Measurements from ENCODE around the gene ZNF750. TPM values are rescaled to one million over a fixed set of nuclear protein-coding genes. Genes with fewer than 3 reads are reported as not detected.

The ZNF750 gene
- total RNA-seq, 2 experiments from 2014 or later = not detected

DNA sequence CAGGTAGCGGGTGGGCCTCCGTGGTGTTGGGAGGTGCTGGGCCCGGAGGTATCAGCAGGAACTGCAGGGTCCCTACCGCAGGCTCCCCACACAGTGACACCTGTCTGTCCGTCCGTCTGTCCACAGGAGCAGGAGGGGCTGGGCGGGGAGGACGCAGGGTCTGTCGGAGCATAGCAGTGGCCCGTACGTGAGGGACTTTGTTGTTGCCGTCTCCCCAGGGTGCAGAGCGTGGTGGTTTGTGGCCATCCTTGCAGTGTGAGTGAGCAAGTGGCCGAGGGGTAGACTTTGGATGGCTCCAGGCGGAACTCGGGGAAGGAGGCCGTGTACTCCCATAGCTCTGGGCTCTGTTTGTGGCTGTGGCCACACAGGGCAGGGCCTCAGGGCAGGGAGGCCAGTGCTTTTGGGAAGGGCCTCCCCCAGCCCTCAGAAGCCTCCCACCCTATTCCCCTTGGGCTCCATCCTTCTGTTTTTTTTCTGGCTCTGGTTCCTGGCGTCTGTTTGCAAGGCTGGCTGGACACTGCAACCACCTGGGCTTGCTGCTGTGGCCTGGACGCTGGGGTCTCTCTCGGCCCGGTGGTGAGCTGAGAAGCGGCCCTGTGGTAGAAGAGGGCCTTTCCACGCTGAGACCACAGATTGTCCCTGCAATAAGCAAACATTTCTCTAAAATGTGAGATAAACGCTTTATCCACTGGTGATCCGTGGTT is 41.0 kb upstream of the ZNF750 start:
- Mint-ChIP-seq H3K4me1 (ENCODE audit: low read depth) (peaks cover 77% of the 10 kb centered on the region), H3K36me3 (peaks cover 1% of the 10 kb centered on the region), H3K4me3 (no peak overlapping the region), H3K9me3 (no peaks in the 10 kb centered on the region), H3K27ac (no peak overlapping the region), H3K27me3 (no peaks in the 10 kb centered on the region)
- intact Hi-C loops (cut with micrococcal nuclease) = loop anchor here (10.0 kb wide), 1 partner anchor 174 kb away; no protein-coding TSS in a partner anchor
- POLR2A ChIA-PET = interaction anchor here (1.6 kb wide), 1 partner anchor 17 kb away, joined by 7 read pairs; no protein-coding TSS in a partner anchor
- DNase-seq = no peak
- CTCF ChIA-PET = no interaction called here

DNA sequence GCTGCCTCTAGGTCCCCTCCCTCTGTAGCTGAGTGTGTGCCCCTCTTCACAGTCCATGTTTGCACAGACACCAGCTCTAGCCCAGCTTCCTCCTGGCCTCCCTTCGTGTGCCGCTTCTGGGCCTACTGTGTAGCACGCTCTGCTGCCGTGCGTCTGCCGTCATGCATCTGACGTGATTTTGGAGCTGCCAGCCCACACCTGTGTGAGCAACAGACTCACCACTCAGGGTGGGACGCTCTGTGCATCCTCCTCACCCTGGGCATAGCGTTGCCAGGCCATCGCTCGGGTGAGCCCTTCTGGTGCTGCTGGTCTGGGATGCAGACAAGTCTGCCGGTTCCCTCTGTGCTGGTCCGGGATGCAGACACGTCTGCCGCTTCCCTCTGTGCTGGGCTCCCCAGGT is 39.4 kb upstream of the ZNF750 start:
- Mint-ChIP-seq H3K36me3 (peaks cover 3% of the 10 kb centered on the region), H3K27ac (no peak overlapping the region), H3K4me3 (no peak overlapping the region), H3K9me3 (no peaks in the 10 kb centered on the region), H3K4me1 (ENCODE audit: low read depth) (peaks cover 71% of the 10 kb centered on the region), H3K27me3 (no peaks in the 10 kb centered on the region)
- CTCF ChIA-PET = no interaction called here
- intact Hi-C loops (cut with micrococcal nuclease) = no loop called here
- DNase-seq = no peak
- POLR2A ChIA-PET = no interaction called here

DNA sequence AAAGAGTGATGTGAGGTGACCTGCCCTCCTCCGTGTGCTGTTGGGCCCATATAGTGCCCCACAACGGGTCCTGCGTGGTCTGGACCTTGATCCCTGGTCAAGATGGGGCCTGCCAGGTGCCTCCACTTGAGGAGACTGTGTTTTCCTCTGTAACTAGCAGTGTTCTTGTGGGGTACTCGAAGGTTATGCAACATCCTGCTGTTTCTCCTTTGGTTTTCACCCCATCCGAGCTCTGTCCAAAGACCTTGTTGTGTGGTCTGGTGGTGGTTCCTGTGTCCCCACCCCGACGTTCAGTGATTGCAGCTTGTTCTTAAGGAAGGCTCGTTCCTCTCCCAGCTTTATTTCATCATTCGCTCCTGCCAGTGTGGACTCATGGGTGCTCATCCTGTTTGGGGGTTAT is 38.7 kb upstream of the ZNF750 start:
- Mint-ChIP-seq H3K9me3 (no peaks in the 10 kb centered on the region), H3K36me3 (peaks cover 3% of the 10 kb centered on the region), H3K4me1 (ENCODE audit: low read depth) (peaks cover 64% of the 10 kb centered on the region), H3K4me3 (no peak overlapping the region), H3K27me3 (no peaks in the 10 kb centered on the region), H3K27ac (no peak overlapping the region)
- ChIA-PET CTCF (no interaction called here), POLR2A (no interaction called here)
- intact Hi-C loops (cut with micrococcal nuclease) = no loop called here
- DNase-seq = no peak

DNA sequence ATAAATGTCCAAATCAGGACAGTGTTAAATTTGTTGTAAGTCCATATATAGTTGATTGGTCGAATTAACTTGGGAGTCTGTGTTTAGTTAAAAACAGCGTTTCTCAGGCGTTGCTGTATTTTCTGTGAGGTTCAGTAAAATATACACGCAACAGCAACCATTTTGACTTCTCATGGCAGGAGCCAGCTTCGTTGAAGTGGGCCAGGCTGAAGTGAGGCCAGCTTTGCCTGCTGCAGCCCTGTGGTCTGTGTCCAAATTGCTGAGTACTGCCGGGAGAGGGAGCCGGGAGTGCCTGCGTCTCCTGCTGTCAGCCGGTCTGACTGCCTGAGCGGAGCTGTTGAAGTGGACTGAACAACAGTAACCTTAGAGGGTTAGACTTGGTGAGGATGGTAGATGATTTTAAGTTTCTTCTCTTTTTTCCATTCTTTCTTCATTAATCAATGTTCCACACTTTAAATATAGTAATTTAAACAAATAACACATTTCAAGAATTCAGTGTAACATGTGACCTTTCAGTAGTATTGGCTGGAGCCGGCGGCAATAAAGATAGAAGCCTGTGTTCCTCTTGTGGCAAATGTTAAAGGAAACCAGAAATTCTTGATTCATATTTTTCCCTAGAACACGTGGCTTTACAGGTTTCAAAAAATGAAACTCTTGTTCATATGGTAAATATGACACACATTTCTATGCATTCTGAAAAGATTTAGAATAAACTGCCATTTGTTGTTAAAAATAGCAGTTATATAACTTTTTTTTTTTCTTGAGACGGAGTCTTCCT is 37.0 kb upstream of the ZNF750 start:
- ChIA-PET POLR2A (interaction anchor here (1.4 kb wide), 1 partner anchor 13 kb away, joined by 6 read pairs; no protein-coding TSS in a partner anchor), CTCF (interaction anchor here (0.7 to 1.2 kb wide), 3 partner anchors 13 to 95 kb away, joined by 3 to 4 read pairs (median 3); no protein-coding TSS in a partner anchor)
- peak; percentile 31 for DNase-seq
- H3K27me3 Mint-ChIP-seq = no peaks in the 10 kb centered on the region
- no peak overlapping the region for H3K4me3 Mint-ChIP-seq
- peaks cover 4% of the 10 kb centered on the region for H3K36me3 Mint-ChIP-seq
- H3K4me1 Mint-ChIP-seq (ENCODE audit: low read depth) = peaks cover 47% of the 10 kb centered on the region
- intact Hi-C loops (cut with micrococcal nuclease) = loop anchor here (1.0 kb wide), 1 partner anchor 12 kb away; no protein-coding TSS in a partner anchor
- H3K9me3 Mint-ChIP-seq = no peaks in the 10 kb centered on the region
- peak overlapping the region; percentile 23 for H3K27ac Mint-ChIP-seq

DNA sequence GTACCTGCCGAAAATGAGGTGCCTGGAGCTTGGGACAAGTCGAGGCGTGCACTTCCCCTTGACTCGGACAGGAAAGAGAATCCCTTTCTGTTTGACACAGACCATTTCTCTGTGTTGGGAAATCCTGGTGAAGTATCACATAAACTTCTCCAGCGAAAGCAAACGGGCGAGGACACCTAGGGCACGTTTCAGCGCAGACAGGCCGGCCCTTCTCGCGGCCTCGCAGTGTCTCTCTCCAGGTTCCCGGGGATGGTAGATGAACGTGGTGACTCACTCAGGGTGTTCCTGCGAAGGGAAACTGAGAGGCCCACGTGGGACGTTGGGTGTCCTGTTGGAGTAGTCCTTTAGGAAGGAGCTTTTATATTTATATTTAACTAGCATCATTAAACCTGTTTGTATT is 36.3 kb upstream of the ZNF750 start:
- intact Hi-C loops (cut with micrococcal nuclease) = no loop called here
- H3K4me3 Mint-ChIP-seq = no peak overlapping the region
- ChIA-PET POLR2A (interaction anchor here (1.4 kb wide), 1 partner anchor 12 kb away, joined by 6 read pairs; no protein-coding TSS in a partner anchor), CTCF (interaction anchor here (0.6 to 1.2 kb wide), 4 partner anchors 13 to 148 kb away, joined by 3 to 4 read pairs (median 3); no protein-coding TSS in a partner anchor)
- H3K27me3 Mint-ChIP-seq = no peaks in the 10 kb centered on the region
- peaks cover 8% of the 10 kb centered on the region for H3K36me3 Mint-ChIP-seq
- H3K4me1 Mint-ChIP-seq (ENCODE audit: low read depth) = peaks cover 45% of the 10 kb centered on the region
- H3K27ac Mint-ChIP-seq = no peak overlapping the region
- H3K9me3 Mint-ChIP-seq = no peaks in the 10 kb centered on the region
- no peak for DNase-seq

DNA sequence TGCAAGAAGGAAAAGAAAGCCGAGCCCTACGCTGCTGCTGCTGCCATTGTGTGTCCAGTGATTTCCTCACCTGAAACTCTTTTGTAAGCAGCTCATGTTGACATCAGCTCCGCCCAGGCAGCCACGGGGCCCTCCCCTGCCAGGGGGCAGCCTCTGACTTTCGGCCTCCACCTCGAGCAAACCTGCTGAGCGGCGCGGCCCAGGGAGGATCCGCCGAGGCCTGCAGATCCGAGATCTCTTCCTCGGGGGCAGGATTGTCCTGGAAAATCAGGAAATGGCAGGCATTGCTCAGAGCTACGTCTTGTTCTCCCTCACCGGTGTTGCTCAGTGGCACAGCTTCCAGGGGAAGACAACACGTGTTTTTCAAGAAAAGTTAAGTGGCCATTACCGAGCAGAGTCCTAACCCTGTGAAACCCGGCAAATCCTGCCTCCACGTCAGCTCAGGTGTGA is 35.6 kb upstream of the ZNF750 start:
- no peaks in the 10 kb centered on the region for H3K27me3 Mint-ChIP-seq
- no peak overlapping the region for H3K27ac Mint-ChIP-seq
- peaks cover 14% of the 10 kb centered on the region for H3K36me3 Mint-ChIP-seq
- ChIA-PET CTCF (interaction anchor here (0.6 to 1.2 kb wide), 5 partner anchors 9 to 147 kb away, joined by 3 to 4 read pairs (median 3); no protein-coding TSS in a partner anchor), POLR2A (interaction anchor here (1.4 kb wide), 1 partner anchor 11 kb away, joined by 6 read pairs; no protein-coding TSS in a partner anchor)
- H3K4me3 Mint-ChIP-seq = no peak overlapping the region
- H3K4me1 Mint-ChIP-seq (ENCODE audit: low read depth) = peaks cover 51% of the 10 kb centered on the region
- intact Hi-C loops (cut with micrococcal nuclease) = no loop called here
- DNase-seq = no peak
- H3K9me3 Mint-ChIP-seq = no peaks in the 10 kb centered on the region

DNA sequence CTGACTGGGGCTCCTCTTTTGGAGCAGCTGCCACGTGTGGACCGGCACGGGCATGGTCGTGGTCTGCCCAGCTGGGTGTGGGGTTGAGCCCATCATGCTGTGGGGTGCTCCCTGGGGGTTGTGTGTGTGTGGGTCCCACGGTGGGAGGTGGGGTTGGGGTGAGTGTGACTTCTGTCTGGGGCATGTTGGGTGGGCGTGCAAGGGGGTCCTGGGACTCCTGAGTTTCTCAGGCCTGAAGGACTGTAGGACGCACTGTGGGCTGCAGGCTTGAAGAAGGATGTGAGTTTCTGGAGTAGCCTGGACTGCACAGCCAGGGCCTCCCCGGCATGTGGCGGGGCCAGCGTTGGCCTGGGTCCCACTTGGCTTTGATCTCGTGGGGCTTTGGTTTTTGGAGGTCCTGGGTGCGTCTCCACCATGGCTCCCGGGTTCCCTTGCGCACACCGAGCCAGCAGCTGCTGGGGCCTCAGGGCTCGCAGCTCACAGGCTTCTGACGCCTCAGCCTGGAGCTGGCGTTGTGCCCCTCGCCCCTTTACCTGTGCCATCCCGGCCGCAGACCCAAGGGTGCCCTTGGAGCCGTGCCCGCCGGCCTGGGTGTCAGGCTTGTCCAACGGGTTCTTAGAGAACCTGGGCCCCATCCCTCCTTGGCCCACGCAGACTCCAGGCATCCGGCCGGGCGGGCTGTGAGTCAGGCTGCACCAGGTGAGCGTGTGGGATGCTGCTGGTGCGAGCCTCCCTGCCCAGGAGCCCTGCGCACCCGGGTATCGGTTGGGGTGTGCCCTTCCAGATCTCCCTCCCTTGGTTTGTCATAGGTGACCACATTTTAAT is 34.4 kb upstream of the ZNF750 start:
- no peaks in the 10 kb centered on the region for H3K9me3 Mint-ChIP-seq
- peaks cover 18% of the 10 kb centered on the region for H3K36me3 Mint-ChIP-seq
- no peak for DNase-seq
- H3K27me3 Mint-ChIP-seq = no peaks in the 10 kb centered on the region
- no peak overlapping the region for H3K4me3 Mint-ChIP-seq
- no peak overlapping the region for H3K27ac Mint-ChIP-seq
- POLR2A ChIA-PET = no interaction called here
- peaks cover 48% of the 10 kb centered on the region for H3K4me1 Mint-ChIP-seq (ENCODE audit: low read depth)
- CTCF ChIA-PET = interaction anchor here (1.0 kb wide), 1 partner anchor 11 kb away, joined by 3 read pairs; no protein-coding TSS in a partner anchor
- intact Hi-C loops (cut with micrococcal nuclease) = no loop called here

DNA sequence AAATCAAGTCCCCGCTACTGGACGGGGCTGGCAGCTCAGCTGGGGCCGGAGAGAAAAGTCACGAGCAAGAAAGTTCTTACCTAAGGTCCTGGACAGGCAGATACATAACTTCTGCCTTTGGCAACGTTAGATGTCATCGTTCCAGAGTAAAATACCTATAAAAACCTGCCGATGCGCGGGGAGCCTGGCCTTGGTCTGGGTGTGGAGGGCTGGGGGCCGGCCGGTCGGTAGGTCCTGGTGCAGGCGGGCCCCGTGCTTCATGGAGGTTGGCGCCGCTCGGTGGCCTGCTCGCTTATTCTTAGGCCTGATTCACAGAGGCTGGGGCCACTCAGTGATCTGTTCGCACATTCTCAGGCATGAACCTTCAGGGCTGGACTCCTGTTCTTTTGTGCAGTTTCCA is 33.7 kb upstream of the ZNF750 start:
- no peak for DNase-seq
- intact Hi-C loops (cut with micrococcal nuclease) = no loop called here
- H3K27ac Mint-ChIP-seq = no peak overlapping the region
- H3K4me3 Mint-ChIP-seq = no peak overlapping the region
- no peaks in the 10 kb centered on the region for H3K27me3 Mint-ChIP-seq
- H3K4me1 Mint-ChIP-seq (ENCODE audit: low read depth) = peaks cover 46% of the 10 kb centered on the region
- CTCF ChIA-PET = no interaction called here
- POLR2A ChIA-PET = no interaction called here
- peaks cover 17% of the 10 kb centered on the region for H3K36me3 Mint-ChIP-seq
- H3K9me3 Mint-ChIP-seq = no peaks in the 10 kb centered on the region

DNA sequence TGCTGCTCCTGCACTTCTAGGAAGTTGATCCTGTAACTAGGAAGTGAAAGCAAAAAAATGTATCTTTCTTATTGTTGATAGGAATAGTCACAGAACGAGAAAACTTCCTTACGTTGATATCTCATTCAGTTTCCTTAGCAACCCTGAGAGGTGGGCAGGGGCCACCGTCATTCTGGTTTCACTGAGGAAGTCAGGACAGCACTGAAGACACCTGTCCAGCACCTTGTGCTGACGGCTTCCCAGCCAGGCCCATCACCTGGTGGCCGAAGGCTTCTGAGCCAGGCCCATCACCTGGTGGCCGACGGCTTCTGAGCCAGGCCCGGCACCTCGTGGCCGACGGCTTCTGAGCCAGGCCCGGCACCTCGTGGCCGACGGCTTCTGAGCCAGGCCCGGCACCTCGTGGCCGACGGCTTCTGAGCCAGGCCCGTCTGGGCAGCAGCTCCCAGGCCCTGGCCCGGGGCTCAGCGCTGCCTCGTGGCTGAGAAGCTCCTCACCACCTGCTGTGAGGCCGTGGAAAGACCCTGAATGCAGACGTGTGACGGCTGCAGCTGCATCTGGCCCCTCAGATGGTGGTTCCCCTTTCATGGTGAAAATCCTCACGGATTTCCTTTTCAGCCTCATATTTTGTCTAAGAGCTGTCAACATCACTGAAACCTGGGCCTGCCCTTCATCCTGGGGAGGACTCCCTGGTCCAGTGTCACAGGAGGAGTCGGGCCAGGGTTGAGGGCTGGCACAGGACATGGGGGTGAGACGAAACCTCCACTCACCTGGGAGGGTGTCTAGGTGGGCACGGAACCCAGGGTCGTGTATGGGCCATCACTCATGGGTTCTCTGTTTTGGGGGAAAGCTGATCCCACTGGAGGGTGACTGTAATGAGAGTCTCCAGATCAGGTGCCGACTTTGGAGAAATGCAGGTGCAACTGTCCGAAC is 33.0 kb upstream of the ZNF750 start:
- Mint-ChIP-seq H3K4me1 (ENCODE audit: low read depth) (peaks cover 41% of the 10 kb centered on the region), H3K9me3 (no peaks in the 10 kb centered on the region), H3K36me3 (peaks cover 17% of the 10 kb centered on the region), H3K27me3 (no peaks in the 10 kb centered on the region), H3K4me3 (no peak overlapping the region), H3K27ac (no peak overlapping the region)
- intact Hi-C loops (cut with micrococcal nuclease) = no loop called here
- CTCF ChIA-PET = no interaction called here
- no peak for DNase-seq
- POLR2A ChIA-PET = no interaction called here

DNA sequence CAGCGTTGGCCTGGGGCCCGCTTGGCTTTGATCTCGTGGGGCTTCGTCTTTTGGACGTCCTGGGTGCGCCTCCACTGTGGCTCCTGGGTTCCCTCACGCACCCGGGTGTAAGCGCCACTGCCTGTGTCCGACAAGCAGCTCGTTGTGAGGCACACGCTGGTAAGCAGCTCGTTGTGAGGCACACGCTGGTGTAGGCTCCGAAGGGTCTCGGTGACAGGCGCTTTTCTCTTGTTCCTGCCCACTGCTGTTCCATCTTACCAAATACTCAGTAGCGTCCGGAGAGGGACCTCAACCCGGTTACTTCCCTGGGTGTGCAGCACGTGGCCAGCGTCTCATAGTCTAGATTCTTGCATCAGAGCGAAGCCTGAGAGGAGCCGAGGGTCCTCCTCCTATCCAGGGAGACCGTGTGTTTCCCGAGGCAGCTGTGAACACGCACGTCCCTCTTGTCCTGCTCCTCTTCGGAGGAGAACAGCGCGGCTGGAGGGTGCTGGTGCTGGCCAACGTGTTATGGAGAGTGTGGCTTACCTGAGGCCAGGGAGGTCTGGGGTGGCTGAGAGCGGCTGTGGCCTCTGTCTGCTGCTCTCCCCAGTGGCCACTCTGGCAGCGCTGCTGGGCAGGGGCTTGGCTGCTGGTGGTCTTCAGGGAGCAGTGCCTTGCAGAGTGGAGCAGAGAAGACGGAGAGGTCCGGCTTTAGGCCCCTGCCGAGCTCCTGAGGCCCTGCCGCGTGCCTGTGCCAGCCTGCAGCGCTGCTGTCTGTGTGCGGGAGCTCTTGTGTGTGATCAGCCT is 32.1 kb upstream of the ZNF750 start:
- H3K9me3 Mint-ChIP-seq = no peaks in the 10 kb centered on the region
- intact Hi-C loops (cut with micrococcal nuclease) = no loop called here
- CTCF ChIA-PET = interaction anchor here (0.8 kb wide), 1 partner anchor 21 kb away, joined by 4 read pairs; no protein-coding TSS in a partner anchor
- POLR2A ChIA-PET = no interaction called here
- H3K27ac Mint-ChIP-seq = no peak overlapping the region
- peaks cover 42% of the 10 kb centered on the region for H3K4me1 Mint-ChIP-seq (ENCODE audit: low read depth)
- no peak for DNase-seq
- H3K36me3 Mint-ChIP-seq = peaks cover 17% of the 10 kb centered on the region
- H3K27me3 Mint-ChIP-seq = no peaks in the 10 kb centered on the region
- no peak overlapping the region for H3K4me3 Mint-ChIP-seq

Measured in activated CD4-positive, alpha-beta memory T cell treated with anti-CD3 and anti-CD28 coated beads for 36 hours (primary cell).